Uterus (tissue), 2 donors: ENCODE results near the gene STX18.

Source experiments
- POLR2A ChIP-seq, 2 donors: fragments of 450-650 bp; IDR thresholded peaks; one replicate each; pipeline ENCODE4 v1.6.1; 2016; ENCODE audit warnings: antibody characterized with exemption in 2 of 2, mild to moderate bottlenecking in 1 of 2, moderate library complexity in 1 of 2
- TF ChIP-seq, protein P1 (sequence below), 4 experiments: fragments of 200-600 bp in 2 of 4; fragments of 450-650 bp in 2 of 4; sonication (generic) in 2 of 4; IDR thresholded peaks; one replicate each; pipeline ENCODE4 v1.5.1; 2016 to 2019; ENCODE audit warnings: antibody characterized with exemption in 4 of 4, mild to moderate bottlenecking in 2 of 4, moderate library complexity in 1 of 4

DNA sequence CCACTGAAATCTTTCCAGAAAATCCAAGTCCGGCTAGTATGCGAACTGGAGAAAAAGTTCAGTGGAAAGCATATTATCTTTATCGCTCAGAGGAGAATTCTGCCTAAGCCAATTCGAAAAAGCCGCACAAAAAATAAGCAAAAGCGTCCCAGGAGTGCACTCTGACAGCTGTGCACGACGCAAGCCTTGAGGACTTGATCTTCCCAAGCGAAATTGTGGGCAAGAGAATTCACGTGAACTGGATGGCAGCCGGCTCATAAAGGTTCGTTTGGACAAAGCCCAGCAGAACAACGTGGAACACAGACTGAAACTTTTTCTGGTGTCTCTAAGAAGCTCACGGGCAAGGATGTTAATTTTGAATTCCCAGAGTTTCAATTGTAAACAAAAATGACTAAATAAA is 34.4 kb downstream of the STX18 start:
- TF ChIP-seq, protein P1, sequence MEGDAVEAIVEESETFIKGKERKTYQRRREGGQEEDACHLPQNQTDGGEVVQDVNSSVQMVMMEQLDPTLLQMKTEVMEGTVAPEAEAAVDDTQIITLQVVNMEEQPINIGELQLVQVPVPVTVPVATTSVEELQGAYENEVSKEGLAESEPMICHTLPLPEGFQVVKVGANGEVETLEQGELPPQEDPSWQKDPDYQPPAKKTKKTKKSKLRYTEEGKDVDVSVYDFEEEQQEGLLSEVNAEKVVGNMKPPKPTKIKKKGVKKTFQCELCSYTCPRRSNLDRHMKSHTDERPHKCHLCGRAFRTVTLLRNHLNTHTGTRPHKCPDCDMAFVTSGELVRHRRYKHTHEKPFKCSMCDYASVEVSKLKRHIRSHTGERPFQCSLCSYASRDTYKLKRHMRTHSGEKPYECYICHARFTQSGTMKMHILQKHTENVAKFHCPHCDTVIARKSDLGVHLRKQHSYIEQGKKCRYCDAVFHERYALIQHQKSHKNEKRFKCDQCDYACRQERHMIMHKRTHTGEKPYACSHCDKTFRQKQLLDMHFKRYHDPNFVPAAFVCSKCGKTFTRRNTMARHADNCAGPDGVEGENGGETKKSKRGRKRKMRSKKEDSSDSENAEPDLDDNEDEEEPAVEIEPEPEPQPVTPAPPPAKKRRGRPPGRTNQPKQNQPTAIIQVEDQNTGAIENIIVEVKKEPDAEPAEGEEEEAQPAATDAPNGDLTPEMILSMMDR (IDR thresholded peaks at IDR 0.05), result no peak
- TF ChIP-seq POLR2A (IDR thresholded peaks at IDR 0.05), result no peak
